Gastroesophageal sphincter (tissue), 4 donors: Measurements from ENCODE around the gene NEUROG1. TPM values are rescaled to one million over a fixed set of nuclear protein-coding genes. Genes with fewer than 3 reads are reported as not detected.

ENCODE experiments used
- ATAC-seq: fragments of 150-250 bp; one replicate; pipeline ENCODE4 v1.9.1; 2016; ENCODE audit warnings: mild to moderate bottlenecking, moderate library complexity
- H3K27ac ChIP-seq, 4 donors: fragments of 200-600 bp; sonication (generic) in 3 of 4; 1 replicate in 3 of 4; 2 replicates in 1 of 4; pipeline ENCODE4 v1.5.1; 2016 to 2019
- H3K27me3 ChIP-seq: fragments of 200-600 bp; sonication (generic); one replicate; pipeline ENCODE4 v1.5.1; 2019
- H3K36me3 ChIP-seq, 2 donors: fragments of 200-600 bp; sonication (generic); one replicate each; pipeline ENCODE4 v1.5.1; 2019; ENCODE audit warnings: control low read depth in 1 of 2
- H3K4me1 ChIP-seq, 3 donors: fragments of 200-600 bp; sonication (generic); 1 replicate in 2 of 3; 2 replicates in 1 of 3; pipeline ENCODE4 v1.5.1; 2016 to 2019; ENCODE audit warnings: control low read depth in 2 of 3
- H3K4me3 ChIP-seq, 2 donors: fragments of 200-600 bp; sonication (generic); one replicate each; pipeline ENCODE4 v1.5.1; 2019; ENCODE audit warnings: mild to moderate bottlenecking in 1 of 2, moderate library complexity in 1 of 2
- H3K9me3 ChIP-seq, 3 donors: fragments of 200-600 bp; sonication (generic); one replicate each; pipeline ENCODE4 v1.5.1; 2017 to 2019; ENCODE audit warnings: control low read depth in 2 of 3
- EP300 ChIP-seq: sonication (generic); formaldehyde crosslinking; IDR thresholded peaks from one replicate; pipeline ENCODE4 v1.6.1; 2017; ENCODE audit warnings: antibody characterized with exemption, mild to moderate bottlenecking
- POLR2A ChIP-seq, 2 donors: fragments of 450-650 bp; IDR thresholded peaks; one replicate each; pipeline ENCODE4 v1.6.1; 2017; ENCODE audit warnings: antibody characterized with exemption in 2 of 2, mild to moderate bottlenecking in 2 of 2, moderate library complexity in 1 of 2
- POLR2AphosphoS5 ChIP-seq: sonication (generic); formaldehyde crosslinking; IDR thresholded peaks from one replicate; pipeline ENCODE4 v1.6.1; 2017; ENCODE audit warnings: antibody characterized with exemption
- WGBS, 2 donors: methylation state at CpG; one replicate each; pipeline ENCODE4 v1.1.5; 2018; ENCODE audit warnings: low coverage in 1 of 2; 5-methylcytosine and 5-hydroxymethylcytosine counted together
- total RNA-seq, 4 donors: library from RNA; depleted of rRNA; stranded (reverse); fragments of >200 nt; gene quantifications; one replicate each; pipeline ENCODE4 v1.1.0, GENCODE V29; 2016
- TF ChIP-seq, protein P1 (sequence below), 4 experiments: fragments of 200-600 bp in 2 of 4; fragments of 450-650 bp in 2 of 4; sonication (generic) in 1 of 4; IDR thresholded peaks; one replicate each; pipeline ENCODE4 v1.5.1; 2017 to 2019; ENCODE audit warnings: antibody characterized with exemption in 4 of 4, mild to moderate bottlenecking in 2 of 4, moderate library complexity in 2 of 4

Gene NEUROG1
- total RNA-seq, 4 donors from 2014 or later, result not detected

DNA sequence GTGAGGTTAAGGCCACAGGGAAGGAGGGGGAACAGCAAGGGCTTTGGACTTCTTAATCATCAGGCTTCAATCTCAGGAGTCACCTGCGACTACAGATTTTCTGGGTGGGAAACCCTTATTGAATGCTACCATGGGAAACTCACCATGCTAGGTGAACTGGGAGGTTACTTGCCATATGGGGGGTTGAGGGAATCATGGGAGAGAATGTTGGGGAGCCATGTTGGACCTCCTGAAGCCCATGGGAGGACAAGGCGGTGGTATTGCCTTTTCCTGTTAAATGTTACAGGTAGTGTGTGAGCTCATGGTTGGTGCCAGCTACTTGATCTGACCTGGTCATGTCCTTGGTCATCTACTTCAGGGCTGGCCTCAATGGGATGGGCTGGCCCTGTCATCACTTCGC lies 31.4 kb downstream of the NEUROG1 start:
- TF ChIP-seq POLR2A (IDR thresholded peaks at IDR 0.05) (no peak), POLR2AphosphoS5 (no peak), EP300 (no peak)
- TF ChIP-seq, protein P1, sequence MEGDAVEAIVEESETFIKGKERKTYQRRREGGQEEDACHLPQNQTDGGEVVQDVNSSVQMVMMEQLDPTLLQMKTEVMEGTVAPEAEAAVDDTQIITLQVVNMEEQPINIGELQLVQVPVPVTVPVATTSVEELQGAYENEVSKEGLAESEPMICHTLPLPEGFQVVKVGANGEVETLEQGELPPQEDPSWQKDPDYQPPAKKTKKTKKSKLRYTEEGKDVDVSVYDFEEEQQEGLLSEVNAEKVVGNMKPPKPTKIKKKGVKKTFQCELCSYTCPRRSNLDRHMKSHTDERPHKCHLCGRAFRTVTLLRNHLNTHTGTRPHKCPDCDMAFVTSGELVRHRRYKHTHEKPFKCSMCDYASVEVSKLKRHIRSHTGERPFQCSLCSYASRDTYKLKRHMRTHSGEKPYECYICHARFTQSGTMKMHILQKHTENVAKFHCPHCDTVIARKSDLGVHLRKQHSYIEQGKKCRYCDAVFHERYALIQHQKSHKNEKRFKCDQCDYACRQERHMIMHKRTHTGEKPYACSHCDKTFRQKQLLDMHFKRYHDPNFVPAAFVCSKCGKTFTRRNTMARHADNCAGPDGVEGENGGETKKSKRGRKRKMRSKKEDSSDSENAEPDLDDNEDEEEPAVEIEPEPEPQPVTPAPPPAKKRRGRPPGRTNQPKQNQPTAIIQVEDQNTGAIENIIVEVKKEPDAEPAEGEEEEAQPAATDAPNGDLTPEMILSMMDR (IDR thresholded peaks at IDR 0.05), result no peak
- ATAC-seq, result no peak
- Histone ChIP-seq H3K9me3 (no peaks in the 10 kb centered on the region), H3K4me1 (peaks cover 0 to 6% (median 0%) of the 10 kb centered on the region in 3 donors), H3K27ac (no peak overlapping the region), H3K27me3 (peaks cover 53% of the 10 kb centered on the region), H3K4me3 (no peak overlapping the region), H3K36me3 (no peaks in the 10 kb centered on the region)
- 83 to 84% methylated on average over 1 to 3 of the region's 3 CpGs for WGBS, 2 donors

DNA sequence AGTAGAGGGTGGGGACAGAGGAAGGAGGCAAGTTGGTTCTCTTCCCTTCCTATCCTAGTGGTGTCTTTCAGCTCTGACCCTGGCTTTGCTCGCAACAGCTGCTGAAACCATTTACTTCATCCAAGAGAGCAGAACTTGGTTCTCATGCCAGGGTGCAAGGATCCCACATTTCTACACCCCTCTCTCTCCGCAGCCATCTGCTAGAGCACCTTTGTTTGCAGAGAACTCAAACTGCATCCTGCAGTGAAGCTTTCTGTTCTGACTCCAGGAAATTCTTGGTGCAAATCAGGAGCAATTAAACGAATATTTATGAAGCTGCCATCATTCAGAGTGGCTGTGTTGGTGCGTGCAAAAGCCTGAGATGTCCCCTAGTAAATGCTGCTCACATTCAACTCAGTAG lies 31.9 kb downstream of the NEUROG1 start:
- Histone ChIP-seq H3K36me3 (no peaks in the 10 kb centered on the region), H3K4me3 (no peak overlapping the region), H3K27me3 (peaks cover 56% of the 10 kb centered on the region), H3K27ac (no peak overlapping the region), H3K9me3 (no peaks in the 10 kb centered on the region), H3K4me1 (peaks cover 0 to 6% (median 0%) of the 10 kb centered on the region in 3 donors)
- TF ChIP-seq EP300 (no peak), POLR2A (IDR thresholded peaks at IDR 0.05) (no peak), POLR2AphosphoS5 (no peak)
- TF ChIP-seq, protein P1 (IDR thresholded peaks at IDR 0.05), result no peak
- no peak for ATAC-seq
- 74% methylated on average over 3 of the region's 4 CpGs; no CpG with 5 or more reads in 1 of the 2 donors for WGBS, 2 donors

DNA sequence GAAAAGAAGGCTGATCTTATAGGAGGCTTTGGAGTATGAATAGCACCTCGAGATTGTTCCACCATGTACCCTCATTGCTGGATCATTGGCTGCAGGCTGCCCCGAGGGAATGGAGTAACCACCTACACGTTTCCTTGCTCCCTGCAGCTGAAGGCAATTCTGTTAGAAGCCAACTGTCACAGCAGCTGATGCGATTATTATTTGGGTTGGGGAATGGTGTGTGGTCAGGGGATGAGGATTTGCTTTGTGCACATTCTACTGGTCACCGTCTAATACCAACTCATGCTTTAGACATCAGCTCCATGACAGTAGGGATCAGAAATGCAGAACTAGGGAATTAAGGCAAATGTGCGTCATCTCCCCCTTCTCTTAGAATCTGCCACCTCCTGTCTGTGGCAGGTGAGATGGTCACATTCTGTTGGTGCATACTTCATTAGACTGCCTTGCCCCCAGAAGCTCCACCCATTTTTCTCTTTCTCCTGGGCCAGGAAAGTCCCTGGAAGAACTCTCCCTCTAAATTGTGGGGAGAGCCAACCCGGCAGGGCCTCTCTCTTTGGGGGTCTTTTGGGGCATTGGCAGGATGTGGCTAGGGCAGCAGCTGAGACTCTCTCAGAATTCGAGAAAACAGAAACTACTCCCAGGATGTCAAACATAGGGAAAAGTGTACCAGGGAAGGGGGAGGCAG lies 32.8 kb downstream of the NEUROG1 start:
- Histone ChIP-seq H3K9me3 (no peaks in the 10 kb centered on the region), H3K36me3 (no peaks in the 10 kb centered on the region), H3K27ac (no peak overlapping the region), H3K4me3 (no peak overlapping the region), H3K27me3 (peaks cover 64% of the 10 kb centered on the region), H3K4me1 (no peaks in the 10 kb centered on the region)
- TF ChIP-seq, protein P1 (IDR thresholded peaks at IDR 0.05), result no peak
- TF ChIP-seq EP300 (no peak), POLR2AphosphoS5 (no peak), POLR2A (IDR thresholded peaks at IDR 0.05) (no peak)
- ATAC-seq, result no peak
- 66 to 72% methylated on average over 5 to 6 of the region's 8 CpGs for WGBS, 2 donors

DNA sequence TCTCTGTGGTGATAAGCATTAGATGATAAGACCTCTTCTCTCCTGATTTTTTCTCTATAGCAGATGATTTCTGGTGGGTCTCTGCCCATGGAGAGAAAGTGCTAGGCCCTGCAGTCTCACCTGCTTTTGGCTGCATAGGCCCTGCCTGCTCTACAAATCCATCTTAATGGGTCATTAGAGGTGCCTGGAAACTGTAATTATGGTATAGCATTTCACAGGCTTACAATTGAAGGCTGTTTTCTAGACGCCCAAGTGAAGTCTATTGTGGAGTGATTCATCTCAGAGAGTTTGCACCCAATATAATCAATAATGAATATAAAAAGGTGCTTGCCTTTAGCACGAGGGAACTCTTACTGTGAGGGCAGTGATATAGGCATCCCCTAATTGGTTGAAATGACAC lies 33.8 kb downstream of the NEUROG1 start:
- Histone ChIP-seq H3K4me1 (no peaks in the 10 kb centered on the region), H3K27ac (no peak overlapping the region), H3K36me3 (no peaks in the 10 kb centered on the region), H3K27me3 (peaks cover 58% of the 10 kb centered on the region), H3K4me3 (no peak overlapping the region), H3K9me3 (no peaks in the 10 kb centered on the region)
- WGBS, 2 donors, result 83 to 86% methylated on average over 1 to 2 of the region's 2 CpGs
- no peak for ATAC-seq
- TF ChIP-seq EP300 (no peak), POLR2AphosphoS5 (no peak), POLR2A (IDR thresholded peaks at IDR 0.05) (no peak)
- TF ChIP-seq, protein P1 (IDR thresholded peaks at IDR 0.05), result no peak

DNA sequence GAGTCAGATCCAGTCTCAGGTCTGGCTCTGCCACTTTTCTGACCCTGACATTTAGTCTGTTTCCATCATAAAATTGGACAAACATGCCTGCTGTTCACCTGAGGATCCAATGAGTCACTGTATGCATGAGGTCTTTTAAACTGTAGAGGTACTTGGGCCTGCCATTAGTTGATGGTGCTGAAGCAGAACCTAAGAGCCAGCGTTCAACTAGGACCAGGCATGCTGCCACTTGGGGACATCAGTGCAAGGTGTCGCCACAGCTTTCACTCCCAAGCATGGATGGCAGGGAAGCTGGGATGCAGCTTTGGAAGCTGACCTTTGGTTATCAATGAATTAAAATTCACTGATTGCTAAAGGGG lies 37.1 kb downstream of the NEUROG1 start:
- H3K4me3 ChIP-seq, result no peak overlapping the region
- WGBS, 2 donors, result 53 to 57% methylated on average over 2 of the region's 2 CpGs
- H3K36me3 ChIP-seq, result no peaks in the 10 kb centered on the region
- H3K27me3 ChIP-seq, result peaks cover 46% of the 10 kb centered on the region
- H3K9me3 ChIP-seq, result no peaks in the 10 kb centered on the region
- ATAC-seq, result no peak
- no peaks in the 10 kb centered on the region for H3K4me1 ChIP-seq
- no peak overlapping the region for H3K27ac ChIP-seq
- TF ChIP-seq POLR2AphosphoS5 (no peak), EP300 (no peak), POLR2A (IDR thresholded peaks at IDR 0.05) (no peak)
- TF ChIP-seq, protein P1 (IDR thresholded peaks at IDR 0.05), result no peak
